GM10847 (cell line): ENCODE measurements around the gene IL1RAP.

ENCODE experiments used
- POLR2A ChIP-seq: IDR thresholded peaks from 2 replicates; pipeline ENCODE4 v1.6.1; 2011; ENCODE audit not compliant: insufficient read length; ENCODE audit errors: extremely low read depth

Gene IL1RAP

GRCh38 chr3:190546881-190547510 is 33.1 kb downstream of the IL1RAP start:
- no peak for TF ChIP-seq POLR2A

GRCh38 chr3:190548031-190548656 is 34.3 kb downstream of the IL1RAP start:
- TF ChIP-seq POLR2A: no peak

- no peak for TF ChIP-seq POLR2A
These were observed 38.1 kb downstream of the IL1RAP start for GRCh38 chr3:190552021-190552420.

- no peak for TF ChIP-seq POLR2A
These were observed 39.3 kb downstream of the IL1RAP start for GRCh38 chr3:190552969-190553759.

DNA sequence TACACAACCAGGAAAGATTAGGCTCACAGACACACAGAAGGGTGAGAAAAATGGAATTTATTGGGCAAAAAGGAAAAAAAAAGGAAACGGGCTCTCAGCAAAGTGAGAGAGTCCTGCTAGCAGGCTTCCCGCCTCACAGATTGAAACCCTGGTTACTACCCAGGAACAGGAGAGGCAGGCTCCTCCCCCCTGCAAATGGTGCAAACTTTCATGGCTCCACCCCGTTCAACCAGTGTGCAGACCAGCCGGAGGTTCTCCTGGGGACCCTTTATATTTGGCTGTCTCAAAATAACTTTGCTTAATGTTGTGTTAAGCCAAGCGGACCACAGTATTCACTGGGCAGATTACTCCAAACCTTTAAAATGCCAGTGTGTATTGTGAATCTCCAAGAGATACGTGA is 40.3 kb downstream of the IL1RAP start:
- TF ChIP-seq POLR2A: no peak

DNA sequence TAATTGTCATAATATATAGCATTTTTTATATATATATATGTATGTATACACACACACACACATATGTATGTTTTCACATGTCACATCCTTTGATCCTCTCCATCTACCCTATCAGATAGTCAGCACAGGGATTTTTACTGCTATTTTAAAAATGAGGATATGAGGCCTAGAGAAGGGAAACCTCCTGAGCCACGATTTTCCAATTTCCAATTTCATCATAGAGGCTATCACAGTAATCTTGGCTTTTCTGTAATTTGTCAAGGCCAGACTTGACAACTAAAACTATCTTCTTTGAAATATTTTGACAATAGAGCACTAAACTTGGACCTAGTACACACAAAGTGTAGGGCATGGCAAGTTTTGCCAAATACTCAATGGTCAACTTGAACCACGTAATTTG is 42.5 kb downstream of the IL1RAP start:
- TF ChIP-seq POLR2A: no peak

DNA sequence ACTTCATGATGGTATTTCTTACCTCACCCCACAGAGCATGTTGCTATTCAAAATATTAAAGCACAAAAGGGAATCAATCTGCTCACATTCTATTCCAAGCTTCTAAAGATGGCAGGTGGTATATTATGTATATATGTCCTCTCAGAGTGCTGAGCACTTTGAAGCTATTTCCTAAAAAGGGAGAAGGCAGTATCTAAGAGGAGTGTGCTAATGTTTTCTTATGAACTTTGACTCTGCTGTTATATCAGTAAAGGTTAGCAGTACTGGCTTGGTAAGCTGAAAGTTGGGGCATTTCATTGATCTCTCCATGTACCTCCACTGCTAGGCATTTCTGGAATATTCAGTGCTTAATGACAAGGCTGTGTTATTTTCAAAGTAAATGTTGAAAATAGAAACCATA is 43.4 kb downstream of the IL1RAP start:
- no peak for TF ChIP-seq POLR2A

DNA sequence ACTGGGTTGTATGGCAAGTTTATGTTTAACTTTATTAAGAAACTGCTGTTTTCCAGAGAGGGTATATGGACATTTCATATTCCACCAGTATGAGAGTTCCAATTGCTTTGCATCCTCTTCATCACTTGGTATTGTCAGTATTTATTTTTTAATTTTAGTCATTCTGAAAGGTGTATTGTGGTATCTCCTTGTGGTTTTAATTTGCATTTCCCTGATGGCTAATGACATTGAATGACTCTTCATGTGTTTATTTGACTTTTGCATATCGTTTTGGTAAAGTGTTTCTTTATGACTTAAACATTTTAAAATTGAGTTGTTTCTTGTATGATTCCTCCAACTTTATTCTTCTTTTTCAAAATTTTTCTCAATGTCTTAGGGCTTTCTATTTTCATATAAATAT is 44.4 kb downstream of the IL1RAP start:
- no peak for TF ChIP-seq POLR2A

GRCh38 chr3:190558796-190559195 is 44.9 kb downstream of the IL1RAP start:
- TF ChIP-seq POLR2A: no peak

- TF ChIP-seq POLR2A: no peak
These were observed 46.4 kb downstream of the IL1RAP start for GRCh38 chr3:190560013-190560895.

GRCh38 chr3:190562866-190563510 is 49.1 kb downstream of the IL1RAP start:
- no peak for TF ChIP-seq POLR2A

DNA sequence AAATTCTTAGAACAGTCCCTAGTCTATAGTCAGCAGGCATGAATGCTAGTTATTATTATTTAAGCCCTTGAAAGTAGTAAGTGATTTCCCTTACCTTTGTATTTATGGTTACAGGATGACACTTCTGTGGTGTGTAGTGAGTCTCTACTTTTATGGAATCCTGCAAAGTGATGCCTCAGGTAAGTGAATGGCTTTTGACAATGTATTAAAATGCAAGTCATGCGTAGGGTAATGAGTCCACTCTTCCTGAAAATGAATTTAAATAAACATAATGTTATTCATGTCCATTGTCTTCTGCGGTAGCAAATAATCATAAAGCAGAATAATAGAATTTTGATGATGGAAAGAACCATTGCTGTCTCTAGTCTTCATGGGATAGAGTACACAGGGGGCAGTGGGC is 50.3 kb downstream of the IL1RAP start:
- TF ChIP-seq POLR2A: no peak

DNA sequence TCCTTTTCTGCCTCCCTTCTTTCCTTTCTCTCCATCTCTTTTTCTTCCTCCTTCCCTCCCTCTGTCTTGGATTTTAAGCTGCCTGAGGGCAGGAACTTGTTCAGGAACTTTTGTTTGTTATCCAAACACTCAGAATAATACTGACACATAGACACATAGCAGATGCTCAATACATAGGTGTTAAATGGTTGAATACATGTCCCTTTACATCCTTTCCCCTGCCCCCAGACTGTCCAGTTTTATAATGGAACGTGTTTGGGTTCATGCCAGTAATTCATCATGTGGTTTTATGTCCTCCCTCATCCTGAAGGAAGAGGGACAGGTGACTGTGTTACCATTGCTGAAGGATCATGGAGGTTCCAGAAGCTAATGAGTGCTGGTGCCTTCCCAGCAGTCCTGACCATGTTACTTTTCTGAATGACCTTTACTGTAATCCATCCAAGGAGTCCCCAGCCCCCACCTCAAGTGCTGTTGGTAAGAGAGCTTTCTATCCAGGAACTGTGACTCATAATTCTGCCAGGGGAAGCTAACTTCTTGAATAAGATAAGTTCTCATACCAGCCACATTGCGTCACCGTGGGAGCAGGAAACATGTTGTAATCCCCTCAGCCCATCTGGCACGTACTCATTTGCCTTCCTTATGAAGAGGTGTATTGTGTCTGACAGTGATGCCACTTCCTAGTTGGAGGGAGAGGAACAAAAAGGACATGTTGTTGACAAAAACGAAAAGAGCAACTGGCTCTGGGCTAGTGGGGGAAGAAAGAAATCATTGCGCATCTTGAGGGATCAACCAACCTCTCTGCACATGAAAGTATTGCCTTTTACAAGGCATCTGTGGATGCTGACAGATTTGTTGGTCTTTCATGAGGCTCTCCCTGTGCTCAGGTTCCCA is 52.4 kb downstream of the IL1RAP start:
- TF ChIP-seq POLR2A: no peak

- TF ChIP-seq POLR2A: no peak
These were observed 54.2 kb downstream of the IL1RAP start for GRCh38 chr3:190568036-190568435.
